Esophagus muscularis mucosa (tissue), 4 donors: ENCODE data around the gene GCLC. TPM values are rescaled to one million over a fixed set of nuclear protein-coding genes. Genes with fewer than 3 reads are reported as not detected.

Experiments used
- DNase-seq: peaks from one replicate; pipeline ENCODE4 v3.0.0-alpha.2; 2017; ENCODE audit errors: extremely low spot score
- H3K27ac ChIP-seq, 4 donors: fragments of 200-600 bp; sonication (generic); replicated peaks in 1 of 4; 1 replicate in 3 of 4; 2 replicates in 1 of 4; pipeline ENCODE4 v1.5.1; 2016 to 2019; ENCODE audit warnings: mild to moderate bottlenecking in 1 of 4
- H3K27me3 ChIP-seq, 4 donors: fragments of 200-600 bp; sonication (generic); one replicate each; pipeline versions ENCODE4 v1.5.1 to v1.6.0; 2016 to 2019
- H3K36me3 ChIP-seq, 4 donors: fragments of 200-600 bp; sonication (generic); one replicate each; pipeline ENCODE4 v1.5.1; 2016 to 2019
- H3K4me1 ChIP-seq, 4 donors: fragments of 200-600 bp; sonication (generic); one replicate each; pipeline ENCODE4 v1.5.1; 2016 to 2019
- H3K4me3 ChIP-seq, 4 donors: fragments of 200-600 bp; sonication (generic); 1 replicate in 2 of 4; 2 replicates in 2 of 4; pipeline ENCODE4 v1.5.1; 2016 to 2019; ENCODE audit warnings: mild to moderate bottlenecking in 4 of 4, moderate library complexity in 1 of 4
- H3K9me3 ChIP-seq, 4 donors: fragments of 200-600 bp; sonication (generic); 1 replicate in 3 of 4; 2 replicates in 1 of 4; pipeline ENCODE4 v1.5.1; 2016 to 2019
- CTCF ChIP-seq, 3 experiments: fragments of 200-600 bp in 2 of 3; fragments of 450-650 bp in 1 of 3; sonication (generic) in 2 of 3; IDR thresholded peaks; one replicate each; pipeline ENCODE4 v1.5.1; 2017 to 2019; ENCODE audit warnings: antibody characterized with exemption in 3 of 3, mild to moderate bottlenecking in 2 of 3, moderate library complexity in 1 of 3
- EP300 ChIP-seq: sonication (generic); formaldehyde crosslinking; IDR thresholded peaks from one replicate; pipeline ENCODE4 v1.6.1; 2017; ENCODE audit warnings: antibody characterized with exemption
- POLR2A ChIP-seq: fragments of 450-650 bp; IDR thresholded peaks from one replicate; pipeline ENCODE4 v1.6.1; 2017; ENCODE audit warnings: antibody characterized with exemption, moderate library complexity, mild to moderate bottlenecking, low read depth
- POLR2AphosphoS5 ChIP-seq, 2 donors: sonication (generic); formaldehyde crosslinking; IDR thresholded peaks; one replicate each; pipeline ENCODE4 v1.6.1; 2017; ENCODE audit warnings: antibody characterized with exemption in 2 of 2
- WGBS: methylation state at CpG from one replicate; pipeline ENCODE4 v1.1.5; 2018; 5-methylcytosine and 5-hydroxymethylcytosine counted together
- intact Hi-C: fragments of 100-400 bp; cut with DNase I; formaldehyde crosslinking; loops from one replicate; pipeline ENCODE4 v1.15.1; 2023
- total RNA-seq, 4 donors: library from RNA; depleted of rRNA; stranded (reverse); fragments of >200 nt; gene quantifications; one replicate each; pipeline versions ENCODE4 v1.1.0 to v1.2.1, GENCODE V29; 2016

Gene GCLC
- total RNA-seq, 4 donors from 2014 or later = 57.7 to 70.8 (median 64.6) TPM

- no peak for DNase-seq
- TF ChIP-seq EP300 = no peak
- TF ChIP-seq POLR2AphosphoS5 (IDR thresholded peaks at IDR 0.05) = no peak
- no peak for TF ChIP-seq CTCF (IDR thresholded peaks at IDR 0.05)
- TF ChIP-seq POLR2A = no peak
- intact Hi-C loops = no loop called here
- 60% methylated on average over 8 of the region's 8 CpGs for WGBS
- H3K36me3 ChIP-seq = peaks cover 0 to 20% (median 18%) of the 10 kb centered on the region in 4 donors
- no peak overlapping the region for H3K4me3 ChIP-seq
- peaks cover 30 to 76% (median 63%) of the 10 kb centered on the region in 4 donors for H3K4me1 ChIP-seq
- H3K27me3 ChIP-seq = no peaks in the 10 kb centered on the region
- H3K9me3 ChIP-seq = no peaks in the 10 kb centered on the region
- H3K27ac ChIP-seq = peak overlapping the region; percentile 68 to 77 (median 74)
Observed at GRCh38 chr6:53523511-53524454, 21.1 kb downstream of the GCLC start.

GRCh38 chr6:53520320-53520928 is 24.5 kb downstream of the GCLC start:
- intact Hi-C loops = no loop called here
- no peak overlapping the region for H3K4me3 ChIP-seq
- TF ChIP-seq CTCF (IDR thresholded peaks at IDR 0.05) (no peak), POLR2AphosphoS5 (IDR thresholded peaks at IDR 0.05) (no peak), POLR2A (no peak), EP300 (no peak)
- WGBS = 94% methylated on average over 14 of the region's 14 CpGs
- no peaks in the 10 kb centered on the region for H3K9me3 ChIP-seq
- peaks cover 15 to 61% (median 35%) of the 10 kb centered on the region in 4 donors for H3K4me1 ChIP-seq
- no peaks in the 10 kb centered on the region for H3K27me3 ChIP-seq
- H3K27ac ChIP-seq = no peak overlapping the region
- H3K36me3 ChIP-seq = peaks cover 3 to 35% (median 24%) of the 10 kb centered on the region in 4 donors
- no peak for DNase-seq

DNA sequence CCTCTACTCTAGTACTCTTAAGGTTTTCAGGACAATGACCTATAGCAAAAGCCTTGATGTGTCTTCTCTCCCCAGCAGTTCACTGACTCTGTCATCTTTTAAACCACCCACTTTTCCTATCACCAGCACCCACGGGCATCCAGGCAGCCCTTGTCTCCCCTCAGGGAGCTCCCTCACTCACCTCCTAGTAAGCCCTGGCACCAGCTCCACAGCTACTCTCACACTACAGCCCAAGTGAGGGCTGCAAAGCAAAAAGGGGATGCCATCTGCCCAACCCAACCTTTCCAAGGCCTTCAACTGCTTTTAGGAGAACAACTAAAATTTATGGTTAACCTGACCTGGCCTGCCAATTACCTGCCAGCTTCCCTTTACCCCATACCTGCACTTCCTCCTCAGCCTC is 26.0 kb downstream of the GCLC start:
- H3K36me3 ChIP-seq = peaks cover 3 to 49% (median 32%) of the 10 kb centered on the region in 4 donors
- no peak overlapping the region for H3K27ac ChIP-seq
- no peaks in the 10 kb centered on the region for H3K27me3 ChIP-seq
- no peak for TF ChIP-seq CTCF (IDR thresholded peaks at IDR 0.05)
- intact Hi-C loops = no loop called here
- 55% methylated on average over 1 of the region's 1 CpG for WGBS
- H3K9me3 ChIP-seq = no peaks in the 10 kb centered on the region
- H3K4me3 ChIP-seq = no peak overlapping the region
- peaks cover 7 to 58% (median 31%) of the 10 kb centered on the region in 4 donors for H3K4me1 ChIP-seq
- no peak for DNase-seq

DNA sequence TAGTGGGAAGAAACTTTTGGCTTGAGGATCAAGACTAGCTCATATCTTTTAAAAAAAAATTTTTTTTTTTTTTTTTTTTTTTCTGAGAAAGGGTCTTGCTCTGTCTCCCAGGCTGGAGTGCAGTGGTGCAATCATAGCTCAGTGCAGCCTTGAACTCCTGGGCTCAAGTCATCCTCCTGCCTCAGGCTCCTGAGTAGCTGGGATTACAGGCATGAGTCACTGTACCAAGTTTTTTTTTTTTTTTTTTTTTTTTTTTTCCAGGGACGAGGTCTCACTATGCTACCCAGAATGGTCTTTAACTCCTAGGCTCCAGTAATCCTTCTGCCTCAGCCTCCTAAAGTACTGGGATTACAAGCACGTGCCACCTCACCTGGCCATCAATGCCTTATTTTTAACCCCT is 27.9 kb downstream of the GCLC start:
- Histone ChIP-seq H3K36me3 (peaks cover 3 to 67% (median 36%) of the 10 kb centered on the region in 4 donors), H3K4me1 (peaks cover 0 to 58% (median 29%) of the 10 kb centered on the region in 4 donors), H3K4me3 (no peak overlapping the region), H3K9me3 (no peaks in the 10 kb centered on the region), H3K27ac (no peak overlapping the region), H3K27me3 (no peaks in the 10 kb centered on the region)
- 69% methylated on average over 2 of the region's 2 CpGs for WGBS
- no peak for DNase-seq
- TF ChIP-seq POLR2A (no peak), EP300 (no peak), CTCF (IDR thresholded peaks at IDR 0.05) (no peak), POLR2AphosphoS5 (IDR thresholded peaks at IDR 0.05) (no peak)
- intact Hi-C loops = no loop called here
